ENCODE measurements around the gene TSHR. TPM values are rescaled to one million over a fixed set of nuclear protein-coding genes. Genes with fewer than 3 reads are reported as not detected.
"Not testable (repeated sequence)": the region's sequence is repeated elsewhere in the genome, so short reads cannot be mapped to it uniquely, and the experiment has no call there.

Gene TSHR
- total RNA-seq, 2 donors from 2014 or later = 0.23 to 0.36 TPM

DNA sequence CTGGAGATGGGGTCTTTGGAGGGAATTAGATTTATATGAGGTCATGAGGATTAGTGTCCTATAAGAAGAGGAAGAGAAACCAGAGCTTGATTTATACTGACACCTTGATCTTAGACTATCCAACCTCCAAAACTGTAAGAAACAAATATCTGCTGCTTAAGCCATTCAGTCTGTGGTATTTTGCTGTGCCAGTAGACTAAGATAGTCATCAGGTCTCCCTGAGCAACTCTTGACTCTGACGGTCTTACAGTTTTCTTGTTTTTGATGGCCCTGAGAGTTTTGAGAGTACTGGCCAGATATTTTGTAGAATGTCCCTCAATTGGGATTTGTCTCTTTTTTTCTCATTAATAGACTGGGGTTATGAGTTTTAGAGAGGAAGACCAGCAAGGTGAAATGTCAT is 51.7 kb downstream of the TSHR start:
- WGBS = 50% methylated on average over 1 of the region's 1 CpG
- Histone ChIP-seq H3K27me3 (replicated peaks; ENCODE audit: insufficient read depth) (no peaks in the 10 kb centered on the region), H3K4me1 (replicated peaks) (no peaks in the 10 kb centered on the region), H3K4me3 (no peak overlapping the region), H3K27ac (no peak overlapping the region), H3K9me3 (no peaks in the 10 kb centered on the region), H3K36me3 (no peaks in the 10 kb centered on the region)
- TF ChIP-seq POLR2A (IDR thresholded peaks at IDR 0.05) (no peak), POLR2AphosphoS5 (IDR thresholded peaks at IDR 0.05) (no peak)
- TF ChIP-seq, protein P1, sequence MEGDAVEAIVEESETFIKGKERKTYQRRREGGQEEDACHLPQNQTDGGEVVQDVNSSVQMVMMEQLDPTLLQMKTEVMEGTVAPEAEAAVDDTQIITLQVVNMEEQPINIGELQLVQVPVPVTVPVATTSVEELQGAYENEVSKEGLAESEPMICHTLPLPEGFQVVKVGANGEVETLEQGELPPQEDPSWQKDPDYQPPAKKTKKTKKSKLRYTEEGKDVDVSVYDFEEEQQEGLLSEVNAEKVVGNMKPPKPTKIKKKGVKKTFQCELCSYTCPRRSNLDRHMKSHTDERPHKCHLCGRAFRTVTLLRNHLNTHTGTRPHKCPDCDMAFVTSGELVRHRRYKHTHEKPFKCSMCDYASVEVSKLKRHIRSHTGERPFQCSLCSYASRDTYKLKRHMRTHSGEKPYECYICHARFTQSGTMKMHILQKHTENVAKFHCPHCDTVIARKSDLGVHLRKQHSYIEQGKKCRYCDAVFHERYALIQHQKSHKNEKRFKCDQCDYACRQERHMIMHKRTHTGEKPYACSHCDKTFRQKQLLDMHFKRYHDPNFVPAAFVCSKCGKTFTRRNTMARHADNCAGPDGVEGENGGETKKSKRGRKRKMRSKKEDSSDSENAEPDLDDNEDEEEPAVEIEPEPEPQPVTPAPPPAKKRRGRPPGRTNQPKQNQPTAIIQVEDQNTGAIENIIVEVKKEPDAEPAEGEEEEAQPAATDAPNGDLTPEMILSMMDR (IDR thresholded peaks at IDR 0.05) = no peak
- no peak for DNase-seq (ENCODE audit: low spot score)
- intact Hi-C loops (cut with DNase I) = no loop called here

DNA sequence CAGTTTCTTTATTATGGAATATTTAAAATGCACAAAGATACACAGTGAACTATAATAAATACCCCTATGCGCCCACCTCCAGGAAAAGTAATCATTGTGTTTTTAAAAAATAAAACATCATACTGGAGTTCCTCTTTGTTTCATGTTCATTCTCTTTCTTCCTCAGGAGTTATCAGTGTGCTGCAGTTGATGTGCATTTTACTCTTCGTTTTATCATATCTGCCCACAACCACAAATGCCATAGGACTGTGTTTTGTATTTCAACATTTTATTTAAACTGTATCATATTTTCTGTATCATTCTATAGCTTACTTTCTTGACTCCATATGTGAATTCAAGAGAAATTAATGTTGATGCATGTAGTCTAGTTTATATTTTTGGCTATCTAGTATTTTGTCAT is 53.9 kb downstream of the TSHR start:
- TF ChIP-seq, protein P1 (IDR thresholded peaks at IDR 0.05) = no peak
- no peak for TF ChIP-seq POLR2A (IDR thresholded peaks at IDR 0.05)
- no peak for TF ChIP-seq POLR2AphosphoS5 (IDR thresholded peaks at IDR 0.05)
- no peaks in the 10 kb centered on the region for H3K4me1 ChIP-seq (replicated peaks)
- H3K36me3 ChIP-seq = no peaks in the 10 kb centered on the region
- intact Hi-C loops (cut with DNase I) = no loop called here
- 87% methylated on average over 2 of the region's 2 CpGs for WGBS
- no peaks in the 10 kb centered on the region for H3K27me3 ChIP-seq (replicated peaks; ENCODE audit: insufficient read depth)
- no peak overlapping the region for H3K27ac ChIP-seq
- no peak overlapping the region for H3K4me3 ChIP-seq
- DNase-seq (ENCODE audit: low spot score) = no peak
- H3K9me3 ChIP-seq = no peaks in the 10 kb centered on the region

DNA sequence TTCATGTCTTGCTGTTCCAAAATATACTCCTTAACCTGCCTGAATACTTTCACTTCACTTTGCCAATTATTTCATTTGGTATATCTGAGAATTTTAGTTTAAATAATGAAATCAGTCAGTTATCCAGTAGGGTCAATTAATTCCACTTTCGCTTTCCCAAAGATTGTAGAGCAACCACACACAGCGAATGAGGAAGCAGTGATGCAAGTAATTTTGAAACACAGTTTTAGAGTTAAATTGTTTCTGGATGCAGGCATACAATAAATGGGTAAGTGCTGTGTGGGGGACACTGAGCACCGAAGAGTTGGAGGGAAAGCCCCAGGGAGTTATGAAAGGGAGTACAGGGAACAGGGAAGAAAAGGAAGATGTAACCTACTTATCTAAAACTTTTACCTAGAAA is 62.8 kb downstream of the TSHR start:
- H3K9me3 ChIP-seq = no peaks in the 10 kb centered on the region
- no peaks in the 10 kb centered on the region for H3K4me1 ChIP-seq (replicated peaks)
- TF ChIP-seq POLR2AphosphoS5 (IDR thresholded peaks at IDR 0.05) (no peak), POLR2A (IDR thresholded peaks at IDR 0.05) (no peak)
- TF ChIP-seq, protein P1 (IDR thresholded peaks at IDR 0.05) = no peak
- intact Hi-C loops (cut with DNase I) = no loop called here
- H3K36me3 ChIP-seq = no peaks in the 10 kb centered on the region
- DNase-seq (ENCODE audit: low spot score) = no peak
- no peak overlapping the region for H3K27ac ChIP-seq
- no peaks in the 10 kb centered on the region for H3K27me3 ChIP-seq (replicated peaks; ENCODE audit: insufficient read depth)
- H3K4me3 ChIP-seq = no peak overlapping the region
- 73% methylated on average over 3 of the region's 3 CpGs for WGBS

DNA sequence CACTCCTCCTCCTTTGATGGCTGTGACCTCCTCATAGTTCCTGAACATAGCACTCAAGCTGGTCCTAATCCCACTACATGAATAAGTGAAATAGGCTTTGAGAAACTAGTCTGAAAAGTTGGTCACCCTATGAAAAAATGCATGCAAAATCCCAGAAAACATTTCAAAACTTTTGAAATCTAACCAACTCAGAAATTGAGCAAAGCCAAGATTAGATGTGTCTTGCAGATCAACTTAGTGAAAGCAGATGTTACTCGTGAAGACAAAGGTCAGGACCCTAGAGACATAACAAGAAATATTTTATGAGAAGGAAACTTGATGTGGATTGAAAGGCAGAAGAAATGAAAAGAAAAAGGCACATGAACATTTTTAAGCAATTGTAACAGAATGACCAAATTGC is 63.3 kb downstream of the TSHR start:
- 61% methylated on average over 1 of the region's 1 CpG for WGBS
- no peak overlapping the region for H3K27ac ChIP-seq
- intact Hi-C loops (cut with DNase I) = no loop called here

DNA sequence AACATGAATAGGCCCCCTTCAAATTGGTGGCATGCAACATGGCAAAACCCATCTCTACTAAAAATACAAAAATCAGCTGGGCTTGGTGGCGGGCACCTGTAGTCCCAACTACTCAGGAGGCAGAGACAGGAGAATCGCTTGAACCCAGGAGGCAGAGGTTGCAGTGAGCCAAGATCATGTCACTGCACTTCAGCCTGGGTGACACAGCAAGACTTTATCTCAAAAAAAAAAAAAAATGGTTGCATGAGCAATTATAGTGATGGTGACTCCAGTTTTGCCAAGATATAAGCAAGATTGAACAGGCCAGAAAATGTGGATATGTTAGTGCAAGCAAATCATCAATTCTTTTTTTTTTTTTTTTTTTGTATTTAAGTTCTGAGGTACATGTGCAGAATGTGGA is 63.7 kb downstream of the TSHR start:
- H3K27me3 ChIP-seq (replicated peaks; ENCODE audit: insufficient read depth); intact Hi-C loops (cut with DNase I): not testable (repeated sequence)
- 98% methylated on average over 2 of the region's 2 CpGs for WGBS

More for the DNA sequence above, 63.3 kb downstream of the TSHR start:
- Histone ChIP-seq H3K27me3 (replicated peaks; ENCODE audit: insufficient read depth) (no peaks in the 10 kb centered on the region), H3K9me3 (no peaks in the 10 kb centered on the region), H3K4me3 (no peak overlapping the region), H3K4me1 (replicated peaks) (no peaks in the 10 kb centered on the region), H3K36me3 (no peaks in the 10 kb centered on the region)
- no peak for DNase-seq (ENCODE audit: low spot score)
- TF ChIP-seq, protein P1 (IDR thresholded peaks at IDR 0.05) = no peak
- no peak for TF ChIP-seq POLR2A (IDR thresholded peaks at IDR 0.05)
- TF ChIP-seq POLR2AphosphoS5 (IDR thresholded peaks at IDR 0.05) = no peak

More for the DNA sequence above, 63.7 kb downstream of the TSHR start:
- H3K4me1 ChIP-seq (replicated peaks); H3K27ac ChIP-seq; H3K9me3 ChIP-seq; DNase-seq (ENCODE audit: low spot score); H3K4me3 ChIP-seq; H3K36me3 ChIP-seq: not testable (repeated sequence)
